ENCODE measurements around the gene MCM5.

DNA sequence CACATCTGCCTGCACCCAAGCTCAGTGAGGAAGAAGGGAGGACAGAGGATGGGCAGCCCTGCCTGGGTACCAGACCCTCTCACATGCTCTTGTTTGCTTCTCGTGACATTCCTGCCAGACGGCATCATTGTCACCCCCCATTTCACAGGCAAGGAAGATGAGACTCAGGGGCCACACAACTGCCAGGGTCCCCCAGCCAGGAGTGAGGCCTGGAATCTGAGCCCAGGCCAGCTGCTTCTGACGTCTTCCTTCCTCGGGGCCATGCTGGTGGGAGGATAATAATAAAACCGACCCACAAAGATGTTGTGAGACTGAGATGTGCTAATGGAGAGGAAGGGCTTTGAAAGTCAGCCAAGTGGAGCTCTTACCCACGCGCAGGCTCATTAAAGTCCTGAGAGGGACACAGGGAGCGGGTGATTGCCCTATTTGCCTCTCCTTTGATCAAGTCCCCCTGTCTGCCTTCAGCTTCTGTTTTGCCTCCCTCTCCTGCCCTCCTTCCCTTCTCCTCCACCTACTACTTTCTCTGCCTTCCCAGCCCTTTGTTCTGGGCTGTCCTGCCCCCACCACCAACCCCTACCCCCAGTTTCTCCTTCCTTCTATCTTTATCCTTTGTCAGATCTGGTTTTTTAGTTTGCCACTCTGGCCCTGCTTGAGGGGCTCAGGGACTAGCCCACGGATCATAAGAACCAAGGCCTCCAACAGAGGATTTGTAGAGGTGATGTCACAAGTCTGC, 62.7 kb downstream of the MCM5 start:
- TF ChIP-seq EZH2phosphoT487 (IDR thresholded peaks at IDR 0.05; ENCODE audit: insufficient read depth, low read depth), result no peak
- no peak for TF ChIP-seq EZH2 (IDR thresholded peaks at IDR 0.05; ENCODE audit: insufficient read depth, poor library complexity, severe bottlenecking)
